WTC11 (cell line): ENCODE measurements around the gene C1QL1.

Experiments
- EMX1 ChIP-seq: fragments of 250-450 bp; sonication (Bioruptor Pico); IDR thresholded peaks from 2 replicates; pipeline ENCODE4 v1.8.0; 2021; ENCODE audit warnings: mild to moderate bottlenecking
- ESRRA ChIP-seq: sonication (generic); formaldehyde crosslinking; IDR thresholded peaks from 2 replicates; pipeline ENCODE4 v1.8.1; 2022; ENCODE audit warnings: mild to moderate bottlenecking, missing genetic modification reagents, borderline replicate concordance
- FOXP1 ChIP-seq: sonication (generic); formaldehyde crosslinking; IDR thresholded peaks from 2 replicates; pipeline ENCODE4 v1.8.0; 2022; ENCODE audit warnings: missing genetic modification reagents, mild to moderate bottlenecking, moderate library complexity, borderline replicate concordance
- NR3C1 ChIP-seq: sonication (generic); formaldehyde crosslinking; conservative IDR thresholded peaks from 2 replicates; pipeline ENCODE4 v1.8.1; 2023; ENCODE audit warnings: low read depth, mild to moderate bottlenecking, missing genetic modification reagents
- ZNF121 ChIP-seq: sonication (generic); formaldehyde crosslinking; IDR thresholded peaks from 2 replicates; pipeline ENCODE4 v1.8.0; 2023; ENCODE audit warnings: missing genetic modification reagents

- TF ChIP-seq ZNF121 (CRISPR knock-in tag): no peak
- no peak for TF ChIP-seq FOXP1
- no peak for TF ChIP-seq EMX1 (CRISPR knock-in tag)
- no peak for TF ChIP-seq NR3C1 (CRISPR knock-in tag)
- no peak for TF ChIP-seq ESRRA (CRISPR knock-in tag)
Observed at GRCh38 chr17:45003877-45004276, 35.8 kb upstream of the C1QL1 start.
